ENCODE results near the gene HLA-F.

GRCh38 chr6:29705389-29706231 lies 17.6 kb upstream of the HLA-F start:
- peak; percentile 76 for TF ChIP-seq CTCF (conservative IDR thresholded peaks at IDR 0.05)
- no peak for TF ChIP-seq ZFX (IDR thresholded peaks at IDR 0.05)
